HG02840 (cell line): ENCODE data around the gene PPP3R1.
"Not testable (repeated sequence)": the region's sequence is repeated elsewhere in the genome, so short reads cannot be mapped to it uniquely, and the experiment has no call there.

Experiments used
- ATAC-seq: cut with Tn5 transposase; IDR thresholded peaks from one replicate; pipeline ENCODE4 v1.9.1; 2021; ENCODE audit warnings: mild to moderate bottlenecking, moderate library complexity, moderate number of reproducible peaks; ENCODE audit not compliant: unreplicated experiment, low FRiP score

The PPP3R1 gene

DNA sequence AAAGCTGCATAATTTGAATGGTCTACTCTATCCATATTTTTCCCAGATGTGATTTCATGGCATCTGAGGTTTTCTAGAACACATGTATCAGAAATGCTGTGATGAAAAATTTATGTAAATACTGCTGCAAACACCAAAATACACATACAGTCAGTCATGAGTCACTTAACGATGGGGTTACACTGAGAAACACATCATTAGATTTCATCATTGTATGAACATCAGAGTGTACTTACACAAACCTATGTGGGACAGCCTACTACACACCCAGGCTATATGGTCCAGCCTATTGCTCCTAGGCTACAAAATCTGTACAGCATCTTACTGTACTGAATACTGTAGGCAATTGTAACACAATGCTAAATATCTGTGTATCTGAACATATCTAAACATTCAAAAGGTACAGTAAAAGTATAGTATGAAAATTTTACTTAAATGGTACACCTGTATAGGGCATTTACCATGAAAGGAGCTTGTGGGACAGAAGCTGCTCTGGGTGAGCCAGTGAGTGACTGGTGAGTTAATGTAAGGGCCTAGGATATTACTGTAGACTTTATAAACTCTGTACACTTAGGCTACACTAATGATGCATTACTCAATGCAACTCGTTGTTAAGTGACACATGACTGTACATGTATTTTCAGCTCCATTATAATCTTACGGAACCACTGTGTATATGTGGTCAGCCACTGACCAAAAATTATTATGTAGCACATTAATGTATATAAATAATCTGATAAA, 61.2 kb downstream of the PPP3R1 start:
- ATAC-seq, result no peak

DNA sequence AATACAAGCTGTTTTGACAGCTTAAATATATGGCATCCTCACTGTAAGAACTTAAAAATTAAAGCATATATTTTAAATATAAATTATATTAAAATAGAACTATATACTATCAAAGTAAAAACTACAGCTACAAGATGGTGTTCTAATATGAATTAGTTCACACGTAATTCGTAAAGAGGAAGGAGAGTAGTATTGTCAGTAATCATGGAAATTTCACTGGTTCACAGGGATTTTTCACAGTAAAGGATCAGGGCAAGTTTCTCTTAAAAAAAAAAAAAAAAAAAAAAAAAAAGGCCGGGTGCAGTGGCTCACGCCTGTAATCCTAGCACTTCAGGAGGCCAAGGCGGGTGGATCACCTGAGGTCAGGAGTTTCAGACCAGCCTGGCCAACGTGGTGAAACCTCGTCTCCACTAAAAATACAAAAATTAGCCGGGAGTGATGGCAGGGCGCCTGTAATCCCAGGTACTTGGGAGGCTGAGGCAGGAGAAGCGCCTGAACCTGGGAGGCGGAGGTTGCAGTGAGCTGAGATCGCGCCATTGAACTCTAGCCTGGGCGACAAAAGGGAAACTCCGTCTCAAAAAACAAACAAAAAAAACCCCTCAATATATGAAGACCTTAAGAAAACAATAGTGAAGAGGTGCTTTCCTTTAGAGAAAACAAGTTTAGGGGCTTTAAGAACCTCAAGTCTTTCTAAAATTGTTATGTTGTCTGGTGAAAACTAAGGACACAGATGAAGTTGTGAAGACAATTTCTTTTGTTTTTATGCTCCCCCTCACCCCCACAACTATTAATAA, 62.1 kb downstream of the PPP3R1 start:
- no peak for ATAC-seq

DNA sequence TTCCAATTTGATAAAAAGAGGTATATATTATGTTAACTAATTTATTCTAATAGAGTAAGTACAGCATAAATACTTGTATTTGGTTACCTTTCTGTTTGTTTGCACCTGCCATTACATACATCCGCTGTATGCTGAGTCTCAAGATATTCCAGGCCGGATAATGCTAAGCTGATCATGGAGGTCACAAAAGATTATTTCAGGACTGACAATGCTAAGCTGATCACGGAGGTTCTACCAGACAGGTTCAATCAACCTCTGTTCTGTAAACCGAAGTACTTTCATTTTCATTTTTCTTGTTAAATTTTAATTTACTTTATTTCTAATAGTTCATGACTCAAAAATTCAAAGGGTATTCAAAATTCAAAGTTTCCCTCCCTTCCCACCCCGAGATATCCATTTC, 63.5 kb downstream of the PPP3R1 start:
- no peak for ATAC-seq

- ATAC-seq, result no peak
Observed at GRCh38 chr2:68187329-68187728, 65.0 kb downstream of the PPP3R1 start.

DNA sequence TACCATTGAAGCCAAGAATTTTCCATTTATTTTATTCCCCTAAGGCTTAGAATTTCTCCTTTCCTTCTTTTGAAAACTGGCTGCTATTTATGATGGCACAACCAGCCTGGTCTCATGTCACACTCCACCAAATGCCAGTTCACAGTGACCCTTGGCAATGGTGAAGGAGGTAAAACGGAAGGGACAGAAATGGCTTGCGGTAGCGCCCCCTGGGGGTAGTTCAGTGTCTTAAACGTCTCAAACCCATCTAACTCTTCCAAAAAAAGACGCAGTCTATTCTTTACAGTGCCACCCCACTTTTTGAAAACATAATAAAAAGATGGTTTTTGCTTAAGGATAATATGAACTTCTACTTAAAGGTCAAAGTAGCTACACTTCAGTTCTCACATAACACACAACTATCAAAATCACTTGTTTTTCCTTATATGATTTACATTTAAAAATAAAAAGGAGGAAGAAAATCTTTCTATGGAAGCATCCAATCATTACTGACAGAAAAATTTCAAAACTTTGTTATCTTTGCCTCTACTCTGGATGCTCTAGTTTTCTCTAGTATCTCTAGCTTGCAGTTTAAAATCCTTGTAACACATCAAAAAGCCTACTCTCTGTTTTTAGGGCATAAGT, 66.7 kb downstream of the PPP3R1 start:
- no peak for ATAC-seq

DNA sequence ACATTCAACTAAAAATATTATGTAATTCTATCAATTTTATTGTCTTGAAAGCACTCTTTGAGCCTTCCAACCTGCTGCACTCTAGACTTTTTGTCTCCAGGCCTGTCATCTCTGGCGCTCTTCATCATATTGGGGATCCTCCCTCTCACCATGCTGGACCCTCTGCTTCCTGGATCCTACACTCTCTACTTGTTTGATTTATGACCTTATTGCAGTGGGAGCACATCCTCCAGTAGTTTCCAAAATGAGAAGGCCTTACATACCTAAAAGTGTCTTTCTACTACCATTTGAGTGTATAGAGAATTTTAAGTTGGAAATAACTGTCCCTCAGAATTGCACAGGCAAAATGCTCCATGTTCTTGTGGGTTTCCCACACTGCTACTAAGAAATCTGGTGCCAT, 69.4 kb downstream of the PPP3R1 start:
- no peak for ATAC-seq

- ATAC-seq, result no peak
Observed at GRCh38 chr2:68178954-68179627, 73.2 kb downstream of the PPP3R1 start.

DNA sequence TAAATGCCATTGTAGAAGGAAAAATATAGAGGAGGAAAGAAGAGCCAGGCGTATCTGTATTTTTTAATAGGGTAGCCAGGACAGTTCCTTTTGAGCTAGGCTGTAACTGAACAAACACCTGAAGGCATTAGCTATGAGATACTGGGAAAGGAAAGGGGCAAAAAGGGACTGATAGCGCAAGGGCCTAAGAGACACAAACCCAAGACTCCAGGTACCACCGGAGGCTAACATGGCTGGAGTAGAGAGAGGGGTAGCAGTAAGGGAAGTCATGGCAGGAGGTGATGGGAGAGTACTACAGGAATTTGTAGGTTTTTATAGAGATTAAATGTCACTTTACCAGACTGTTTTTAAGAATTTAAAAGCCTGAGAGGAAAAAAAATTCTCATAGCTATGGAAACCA, 73.9 kb downstream of the PPP3R1 start:
- no peak for ATAC-seq

DNA sequence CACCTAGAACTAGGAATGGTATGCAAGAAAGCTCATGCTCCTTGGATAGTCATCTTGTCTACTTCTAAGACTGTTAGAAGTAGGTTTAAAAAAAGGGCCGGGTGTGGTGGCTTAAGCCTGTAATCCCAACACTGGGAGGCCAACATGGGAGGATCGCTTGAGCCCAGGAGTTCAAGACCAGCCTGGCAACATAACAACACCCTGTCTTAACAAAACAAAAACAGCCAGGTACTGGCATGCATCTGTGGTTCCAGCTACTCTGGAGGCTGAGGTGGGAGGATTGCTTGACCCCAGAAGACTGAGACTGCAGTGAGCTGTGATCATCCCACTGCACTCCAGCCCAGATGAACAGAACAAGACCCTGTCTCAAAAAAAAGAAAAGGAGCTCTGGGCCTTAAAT, 74.8 kb downstream of the PPP3R1 start:
- ATAC-seq, result no peak

GRCh38 chr2:68176657-68177056, 75.7 kb downstream of the PPP3R1 start:
- no peak for ATAC-seq

DNA sequence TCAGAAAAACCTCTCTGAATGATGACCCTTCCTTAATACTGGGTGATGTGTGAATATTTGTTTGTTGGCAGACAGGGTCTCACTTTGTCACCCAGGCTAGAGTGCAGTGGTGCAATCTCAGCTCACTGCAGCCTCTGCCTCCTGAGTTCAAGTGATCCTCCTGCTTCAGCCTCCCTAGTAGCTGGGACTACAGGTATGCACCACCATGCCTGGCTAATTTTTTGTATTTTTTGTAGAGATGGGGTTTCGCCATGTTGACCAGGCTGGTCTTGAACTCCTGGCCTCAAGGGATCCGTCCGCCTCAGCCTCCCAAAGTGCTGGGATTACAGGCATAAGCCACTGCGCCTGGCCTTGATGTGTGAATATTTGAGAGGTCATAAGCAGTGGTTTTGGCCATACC, 77.1 kb downstream of the PPP3R1 start:
- ATAC-seq, result not testable (repeated sequence)

DNA sequence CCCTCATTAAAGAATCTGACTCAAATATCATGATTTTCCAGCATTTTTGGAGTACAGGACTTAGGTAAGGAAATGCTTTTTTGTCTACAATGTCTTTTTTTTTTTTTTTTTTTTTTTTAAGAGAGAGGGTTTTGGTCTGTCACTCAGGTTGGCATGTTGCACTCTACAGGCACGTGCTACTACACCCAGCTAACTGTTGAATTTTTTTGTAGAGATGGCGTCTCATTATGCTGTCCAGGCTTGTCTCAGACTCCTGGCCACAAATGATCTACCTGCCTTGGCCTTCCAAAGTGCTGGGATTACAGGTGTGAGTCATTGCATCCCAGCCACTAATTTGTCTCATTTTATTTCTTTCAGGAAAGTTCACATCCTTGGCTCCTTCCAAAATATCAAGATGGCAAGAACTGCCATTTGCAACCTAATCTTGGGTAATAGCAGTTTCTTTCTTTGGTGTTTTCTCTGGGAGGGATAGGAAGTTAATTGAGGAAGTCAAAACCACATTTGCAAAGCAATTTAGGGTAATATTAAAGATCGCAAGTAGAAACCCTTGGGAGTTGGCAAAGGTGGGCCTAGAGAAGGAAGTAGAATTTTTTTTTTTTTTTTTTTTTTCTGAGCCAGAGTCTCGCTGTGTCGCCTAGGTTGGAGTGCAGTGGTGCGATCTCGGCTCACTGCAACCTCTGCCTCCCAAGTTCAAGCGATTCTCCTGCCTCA, 79.2 kb downstream of the PPP3R1 start:
- ATAC-seq, result no peak

DNA sequence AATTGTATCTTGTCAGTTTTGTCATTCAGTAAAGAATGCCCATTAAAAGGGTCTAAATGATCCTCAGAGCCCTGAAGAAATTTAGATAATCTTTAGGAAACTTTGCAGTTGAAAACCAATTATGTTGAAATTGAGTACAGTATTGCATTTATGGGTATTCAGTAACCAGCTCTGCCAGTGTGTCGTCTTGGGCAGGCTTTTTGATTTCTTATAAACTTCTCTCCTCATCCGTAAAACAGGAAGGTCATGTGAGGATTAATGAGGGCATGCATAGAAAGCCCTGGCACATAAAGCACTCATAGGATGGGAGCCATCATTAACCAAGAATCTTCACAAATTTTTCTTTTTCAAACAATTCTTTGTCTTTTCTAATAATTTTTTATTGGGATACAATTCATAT, 79.8 kb downstream of the PPP3R1 start:
- no peak for ATAC-seq

- ATAC-seq, result no peak
Observed at GRCh38 chr2:68171684-68172083, 80.6 kb downstream of the PPP3R1 start.

GRCh38 chr2:68171146-68171545, 81.2 kb downstream of the PPP3R1 start:
- no peak for ATAC-seq

- no peak for ATAC-seq
Observed at GRCh38 chr2:68169308-68169707, 83.0 kb downstream of the PPP3R1 start.

DNA sequence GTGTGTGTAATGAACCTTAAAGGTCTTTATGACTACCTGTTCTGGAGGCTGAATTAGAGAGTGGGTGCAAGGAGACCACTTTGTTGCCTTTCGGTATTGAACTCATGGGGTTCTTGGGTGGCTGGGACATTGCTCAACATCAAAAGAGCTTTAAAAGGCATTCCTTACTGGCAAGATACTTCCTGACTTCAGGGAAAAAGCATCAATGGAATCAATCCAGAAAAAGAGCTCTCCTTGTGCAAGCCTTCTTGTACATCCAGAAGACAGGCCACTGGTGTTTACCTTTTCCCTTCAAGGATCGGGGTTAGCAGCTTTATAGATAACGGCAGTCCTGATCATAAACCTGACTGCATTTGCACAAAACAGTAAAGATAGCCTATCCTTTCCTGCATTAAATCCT, 85.1 kb downstream of the PPP3R1 start:
- ATAC-seq, result no peak

GRCh38 chr2:68163641-68164040, 88.7 kb downstream of the PPP3R1 start:
- ATAC-seq, result no peak

GRCh38 chr2:68158134-68158447, 94.2 kb downstream of the PPP3R1 start:
- no peak for ATAC-seq

DNA sequence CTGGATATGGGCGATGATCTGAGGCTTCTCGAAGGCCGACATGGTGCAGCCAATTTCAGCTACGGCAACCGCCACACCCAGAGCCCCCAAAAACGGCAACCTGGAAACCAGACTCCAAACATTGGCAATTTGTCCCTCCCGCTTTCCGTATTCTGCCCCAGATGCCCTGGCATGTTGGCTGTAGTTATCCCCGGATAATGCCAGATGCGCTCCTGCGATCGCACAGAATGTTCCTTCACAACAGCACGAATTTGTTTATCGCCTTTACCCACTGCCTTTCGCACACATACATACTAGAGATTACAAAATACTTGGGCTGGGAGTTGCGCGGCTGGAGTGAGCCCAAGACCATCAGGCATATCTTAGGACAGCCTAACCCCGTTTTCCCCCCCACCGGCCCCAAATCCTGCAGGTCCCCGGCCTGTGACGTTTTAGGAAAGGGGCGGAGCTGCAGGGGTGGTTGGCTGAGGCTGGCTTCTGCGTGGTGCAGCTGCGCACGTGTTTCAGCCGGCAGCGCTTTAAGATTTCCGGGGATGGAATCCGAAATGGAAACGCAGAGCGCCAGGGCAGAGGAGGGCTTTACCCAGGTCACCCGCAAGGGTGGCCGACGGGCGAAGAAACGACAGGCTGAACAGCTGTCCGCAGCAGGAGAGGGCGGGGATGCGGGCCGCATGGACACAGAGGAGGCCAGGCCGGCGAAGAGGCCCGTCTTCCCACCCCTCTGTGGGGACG, 94.8 kb downstream of the PPP3R1 start, which contains the start of gene PNO1:
Gene PNO1, plus strand, starts transcription at position 487 of the 732 bp plus-strand sequence. Its CDS starts 47 bp downstream, at position 534.
- ATAC-seq, result peak; percentile 93
